Measurements from ENCODE around the gene CERS6. TPM values are rescaled to one million over a fixed set of nuclear protein-coding genes. Genes with fewer than 3 reads are reported as not detected.

The CERS6 gene
- total RNA-seq, 1 experiment from 2014 or later: 30.3 TPM

DNA sequence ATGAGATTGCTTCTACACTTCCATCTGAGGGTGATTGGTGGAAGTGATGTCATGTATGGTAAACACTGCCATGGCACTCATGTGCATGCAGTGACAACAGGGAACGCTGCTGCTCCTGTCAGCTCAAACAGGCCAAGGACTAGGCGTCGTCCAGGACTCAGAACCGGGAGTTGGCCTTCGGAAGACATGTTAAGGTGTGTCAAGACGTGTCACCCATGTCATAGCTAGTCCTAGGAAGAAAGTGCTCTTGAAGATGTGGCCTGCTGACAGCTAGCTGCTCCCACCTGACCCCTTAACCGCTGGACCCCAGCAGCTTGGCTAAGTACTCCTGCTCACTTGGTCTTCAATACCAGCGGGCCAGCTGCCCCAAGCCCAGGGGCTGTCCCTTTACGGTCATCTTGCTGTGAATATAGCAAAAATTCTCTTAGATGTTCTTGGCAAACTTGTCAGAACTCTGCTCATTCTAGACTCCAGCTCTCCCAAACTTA lies 340.1 kb downstream of the CERS6 start:
- intact Hi-C loops (cut with micrococcal nuclease; ENCODE audit: unreplicated experiment) (no loop called here), in situ Hi-C loops (cut with HindIII; ENCODE audit: low pct_unique_long_range_greater_than_20kb, low sequenced_read_pairs) (no loop called here)
- Histone ChIP-seq H3K4me3 (ENCODE audit: low read depth in 2 of 2, low read length in 2 of 2) (no peak overlapping the region), H3K36me3 (ENCODE audit: control insufficient read depth, insufficient read depth, low read length) (no peaks in the 10 kb centered on the region), H3K9me3 (ENCODE audit: control insufficient read depth, insufficient read depth, low read depth, low read length) (no peaks in the 10 kb centered on the region), H3K4me1 (ENCODE audit: control insufficient read depth, insufficient read depth, low read length) (no peaks in the 10 kb centered on the region), H3K27me3 (ENCODE audit: control insufficient read depth, insufficient read depth, low read length) (peaks cover 3% of the 10 kb centered on the region; the same call in 1 of the 2 replicates), H3K27ac (ENCODE audit: low read length) (no peak overlapping the region)
- ChIA-PET POLR2A (no interaction called here), CTCF (no interaction called here)
- ATAC-seq: no peak
- no TSS peak for BruUV-seq (replicated peaks)
- TF ChIP-seq, protein P1, sequence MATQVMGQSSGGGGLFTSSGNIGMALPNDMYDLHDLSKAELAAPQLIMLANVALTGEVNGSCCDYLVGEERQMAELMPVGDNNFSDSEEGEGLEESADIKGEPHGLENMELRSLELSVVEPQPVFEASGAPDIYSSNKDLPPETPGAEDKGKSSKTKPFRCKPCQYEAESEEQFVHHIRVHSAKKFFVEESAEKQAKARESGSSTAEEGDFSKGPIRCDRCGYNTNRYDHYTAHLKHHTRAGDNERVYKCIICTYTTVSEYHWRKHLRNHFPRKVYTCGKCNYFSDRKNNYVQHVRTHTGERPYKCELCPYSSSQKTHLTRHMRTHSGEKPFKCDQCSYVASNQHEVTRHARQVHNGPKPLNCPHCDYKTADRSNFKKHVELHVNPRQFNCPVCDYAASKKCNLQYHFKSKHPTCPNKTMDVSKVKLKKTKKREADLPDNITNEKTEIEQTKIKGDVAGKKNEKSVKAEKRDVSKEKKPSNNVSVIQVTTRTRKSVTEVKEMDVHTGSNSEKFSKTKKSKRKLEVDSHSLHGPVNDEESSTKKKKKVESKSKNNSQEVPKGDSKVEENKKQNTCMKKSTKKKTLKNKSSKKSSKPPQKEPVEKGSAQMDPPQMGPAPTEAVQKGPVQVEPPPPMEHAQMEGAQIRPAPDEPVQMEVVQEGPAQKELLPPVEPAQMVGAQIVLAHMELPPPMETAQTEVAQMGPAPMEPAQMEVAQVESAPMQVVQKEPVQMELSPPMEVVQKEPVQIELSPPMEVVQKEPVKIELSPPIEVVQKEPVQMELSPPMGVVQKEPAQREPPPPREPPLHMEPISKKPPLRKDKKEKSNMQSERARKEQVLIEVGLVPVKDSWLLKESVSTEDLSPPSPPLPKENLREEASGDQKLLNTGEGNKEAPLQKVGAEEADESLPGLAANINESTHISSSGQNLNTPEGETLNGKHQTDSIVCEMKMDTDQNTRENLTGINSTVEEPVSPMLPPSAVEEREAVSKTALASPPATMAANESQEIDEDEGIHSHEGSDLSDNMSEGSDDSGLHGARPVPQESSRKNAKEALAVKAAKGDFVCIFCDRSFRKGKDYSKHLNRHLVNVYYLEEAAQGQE (IDR thresholded peaks at IDR 0.05; ENCODE audit: insufficient read depth in 1 of 2, low read depth in 2 of 2, low read length in 1 of 2): no peak
- no peak for DNase-seq (ENCODE audit: low read depth, low spot score)

DNA sequence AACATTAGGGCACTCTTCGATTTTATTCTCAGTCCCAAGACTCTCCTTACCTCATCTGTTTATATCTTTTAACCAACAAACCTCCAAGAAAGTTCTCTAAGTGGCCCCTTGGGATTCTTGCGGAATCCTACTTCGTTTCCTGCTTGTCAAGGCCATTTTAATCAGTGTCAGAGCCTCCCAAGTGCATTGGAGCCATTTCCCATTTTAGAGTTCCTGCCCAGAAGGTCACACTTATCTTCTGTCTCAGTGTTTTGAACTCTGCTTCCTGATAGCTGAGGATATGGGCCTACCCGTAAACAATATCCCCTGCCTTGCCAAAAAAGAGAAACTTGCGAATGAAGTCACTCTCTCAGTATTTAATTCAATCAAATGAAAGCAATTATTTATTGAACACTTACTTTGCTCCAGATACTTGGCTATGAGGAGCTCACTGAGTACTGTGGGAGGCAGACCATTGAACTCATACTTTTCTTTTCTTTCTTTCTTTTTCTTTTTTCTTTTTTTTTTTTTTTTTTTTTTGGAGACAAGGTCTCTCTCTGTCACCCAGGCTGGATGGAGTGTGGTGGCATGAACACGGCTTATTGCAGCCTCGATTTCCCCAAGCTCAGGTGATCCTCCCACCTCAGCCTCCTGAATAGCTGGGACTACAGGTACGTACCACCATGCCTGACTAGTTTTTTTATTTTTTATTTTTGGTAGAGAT lies 340.7 kb downstream of the CERS6 start:
- DNase-seq (ENCODE audit: low read depth, low spot score): no peak
- ChIA-PET CTCF (no interaction called here), POLR2A (interaction anchor here (0.6 kb wide), 1 partner anchor 9 kb away, joined by 3 read pairs; no protein-coding TSS in a partner anchor)
- intact Hi-C loops (cut with micrococcal nuclease; ENCODE audit: unreplicated experiment) (no loop called here), in situ Hi-C loops (cut with HindIII; ENCODE audit: low pct_unique_long_range_greater_than_20kb, low sequenced_read_pairs) (no loop called here)
- no TSS peak for BruUV-seq (replicated peaks)
- peaks cover 3% of the 10 kb centered on the region; the same call in 1 of the 2 replicates for H3K27me3 ChIP-seq (ENCODE audit: control insufficient read depth, insufficient read depth, low read length)
- TF ChIP-seq TCF7L2 (IDR thresholded peaks at IDR 0.05; ENCODE audit: low read depth, low read length) (no peak), SIN3A (IDR thresholded peaks at IDR 0.05; ENCODE audit: borderline replicate concordance, insufficient read depth, low read depth, low read length) (no peak), POLR2AphosphoS5 (IDR thresholded peaks at IDR 0.05; ENCODE audit: low read depth, low read length) (no peak)
- TF ChIP-seq, protein P2, sequence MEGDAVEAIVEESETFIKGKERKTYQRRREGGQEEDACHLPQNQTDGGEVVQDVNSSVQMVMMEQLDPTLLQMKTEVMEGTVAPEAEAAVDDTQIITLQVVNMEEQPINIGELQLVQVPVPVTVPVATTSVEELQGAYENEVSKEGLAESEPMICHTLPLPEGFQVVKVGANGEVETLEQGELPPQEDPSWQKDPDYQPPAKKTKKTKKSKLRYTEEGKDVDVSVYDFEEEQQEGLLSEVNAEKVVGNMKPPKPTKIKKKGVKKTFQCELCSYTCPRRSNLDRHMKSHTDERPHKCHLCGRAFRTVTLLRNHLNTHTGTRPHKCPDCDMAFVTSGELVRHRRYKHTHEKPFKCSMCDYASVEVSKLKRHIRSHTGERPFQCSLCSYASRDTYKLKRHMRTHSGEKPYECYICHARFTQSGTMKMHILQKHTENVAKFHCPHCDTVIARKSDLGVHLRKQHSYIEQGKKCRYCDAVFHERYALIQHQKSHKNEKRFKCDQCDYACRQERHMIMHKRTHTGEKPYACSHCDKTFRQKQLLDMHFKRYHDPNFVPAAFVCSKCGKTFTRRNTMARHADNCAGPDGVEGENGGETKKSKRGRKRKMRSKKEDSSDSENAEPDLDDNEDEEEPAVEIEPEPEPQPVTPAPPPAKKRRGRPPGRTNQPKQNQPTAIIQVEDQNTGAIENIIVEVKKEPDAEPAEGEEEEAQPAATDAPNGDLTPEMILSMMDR (IDR thresholded peaks at IDR 0.05): no peak
- TF ChIP-seq, protein P1 (IDR thresholded peaks at IDR 0.05; ENCODE audit: insufficient read depth in 1 of 2, low read depth in 2 of 2, low read length in 1 of 2): no peak
- H3K4me1 ChIP-seq (ENCODE audit: control insufficient read depth, insufficient read depth, low read length): no peaks in the 10 kb centered on the region
- no peak overlapping the region for H3K27ac ChIP-seq (ENCODE audit: low read length)
- H3K9me3 ChIP-seq (ENCODE audit: control insufficient read depth, insufficient read depth, low read depth, low read length): no peaks in the 10 kb centered on the region
- no peak for ATAC-seq
- H3K36me3 ChIP-seq (ENCODE audit: control insufficient read depth, insufficient read depth, low read length): no peaks in the 10 kb centered on the region
- H3K4me3 ChIP-seq (ENCODE audit: low read depth in 2 of 2, low read length in 2 of 2): no peak overlapping the region
